HepG2 (cell line): ENCODE results near the gene PGA3. TPM values are rescaled to one million over a fixed set of nuclear protein-coding genes. Genes with fewer than 3 reads are reported as not detected.
"Not testable (repeated sequence)": the region's sequence is repeated elsewhere in the genome, so short reads cannot be mapped to it uniquely, and the experiment has no call there.

Experiments used
- ATAC-seq: fragments of 200-7000 bp; cut with Tn5 transposase; 3 replicates; pipeline ENCODE4 v1.9.1; 2020; ENCODE audit warnings: mild to moderate bottlenecking, moderate library complexity
- Bru-seq: library from RNA; stranded (reverse); fragments of 400-500 nt; gene quantifications from one replicate; lab custom pipeline; 2021; lab: Mats Ljungman, UMichigan
- BruChase-seq, 2 experiments: library from RNA; stranded (reverse); fragments of 400-500 nt; gene quantifications; one replicate each; lab custom pipeline; 2021; lab: Mats Ljungman, UMichigan
- BruUV-seq: library from RNA; stranded (reverse); fragments of 400-500 nt; replicated peaks from 2 replicates; lab custom pipeline; 2021; lab: Mats Ljungman, UMichigan
- CTCF ChIA-PET: fragments of 300-600 bp; formaldehyde crosslinking; extraction: SDS; loops from one replicate; lab custom pipeline; 2021; ENCODE audit warnings: low total read pairs, inconsistent platforms, low intra/inter-chr PET ratio; lab: Yijun Ruan, JAX
- POLR2A ChIA-PET: fragments of 350-600 bp; sonication (Branson Sonifier 250); formaldehyde crosslinking; loops from one replicate; lab custom pipeline; 2020; ENCODE audit warnings: antibody characterized with exemption, inconsistent platforms; lab: Yijun Ruan, JAX
- DNase-seq: peaks from one replicate; pipeline ENCODE4 v3.0.0-alpha.2; 2015; ENCODE audit warnings: low spot score
- FAIRE-seq: peaks from 3 replicates; lab custom pipeline; 2011; peaks lifted over from hg19 to GRCh38; lab: Jason Lieb, UNC
- H2AFZ ChIP-seq: one replicate; pipeline ENCODE4 v1.6.1; 2011; ENCODE audit warnings: low read length, inconsistent platforms
- H3K27ac ChIP-seq: fragments of 300-600 bp; 3 replicates; pipeline ENCODE4 v1.8.0; 2011; ENCODE audit warnings: mixed run types, mild to moderate bottlenecking, mixed read lengths, low read length, inconsistent platforms; ENCODE audit not compliant: insufficient read depth; ENCODE audit errors: extremely low read length
- H3K27me3 ChIP-seq, 2 experiments: fragments of 200-600 bp in 1 of 2; 2 replicates in 1 of 2; 3 replicates in 1 of 2; pipeline versions ENCODE4 v1.6.0 to v1.8.0; 2011; ENCODE audit warnings: low read length in 2 of 2, mild to moderate bottlenecking in 2 of 2, moderate library complexity in 2 of 2, inconsistent platforms in 1 of 2; ENCODE audit not compliant: insufficient read depth in 2 of 2, control insufficient read depth in 1 of 2
- H3K36me3 ChIP-seq, 2 experiments: fragments of 200-600 bp in 1 of 2; replicated peaks in 1 of 2; 2 replicates in 1 of 2; 3 replicates in 1 of 2; pipeline versions ENCODE4 v1.5.1 to v1.8.0; 2011; ENCODE audit warnings: low read length in 2 of 2, inconsistent platforms in 1 of 2; ENCODE audit not compliant: insufficient read depth in 2 of 2, control insufficient read depth in 1 of 2
- H3K4me1 ChIP-seq: 2 replicates; pipeline ENCODE4 v1.5.1; 2012; ENCODE audit warnings: low read length, inconsistent platforms; ENCODE audit not compliant: insufficient read depth
- H3K4me2 ChIP-seq: 2 replicates; pipeline ENCODE4 v1.6.0; 2011; ENCODE audit warnings: low read depth, low read length, inconsistent platforms
- H3K4me3 ChIP-seq, 3 experiments: fragments of 200-600 bp in 1 of 3; sonication (generic), shearing (Covaris generic) in 1 of 3; replicated peaks in 1 of 3; 2 replicates each; pipeline ENCODE4 v1.5.1; 2011 to 2016; ENCODE audit warnings: low read length in 3 of 3, inconsistent platforms in 2 of 3, low read depth in 2 of 3, mild to moderate bottlenecking in 2 of 3, control low read depth in 1 of 3, mixed read lengths in 1 of 3; ENCODE audit not compliant: insufficient read depth in 1 of 3
- H3K79me2 ChIP-seq: one replicate; pipeline ENCODE4 v1.6.1; 2011; ENCODE audit warnings: low read length, inconsistent platforms; ENCODE audit not compliant: insufficient read depth
- H3K9ac ChIP-seq: 2 replicates; pipeline ENCODE4 v1.6.0; 2011; ENCODE audit warnings: mild to moderate bottlenecking, low read depth, low read length, inconsistent platforms; ENCODE audit not compliant: insufficient read depth
- H3K9me3 ChIP-seq: 2 replicates; pipeline ENCODE4 v1.5.1; 2012; ENCODE audit warnings: mild to moderate bottlenecking, low read length
- H4K20me1 ChIP-seq: 2 replicates; pipeline ENCODE4 v1.6.0; 2011; ENCODE audit warnings: inconsistent platforms, mild to moderate bottlenecking, low read length, moderate library complexity; ENCODE audit not compliant: insufficient read depth
- FOXA3 ChIP-seq: IDR thresholded peaks from 2 replicates; pipeline ENCODE4 v1.6.1; 2016; ENCODE audit warnings: missing genetic modification reagents, missing compliant biosample characterization
- PCBP2 ChIP-seq: fragments of 200-400 bp; formaldehyde crosslinking; optimal IDR thresholded peaks from 2 replicates; pipeline ENCODE3; 2018; ENCODE audit warnings: low read length, low read depth; ENCODE audit not compliant: poor library complexity, severe bottlenecking
- ZNF251 ChIP-seq: sonication (generic); formaldehyde crosslinking; IDR thresholded peaks from 2 replicates; pipeline ENCODE4 v1.9.0; 2021; ENCODE audit warnings: mild to moderate bottlenecking, missing genetic modification reagents
- ZNF446 ChIP-seq: sonication (generic); formaldehyde crosslinking; IDR thresholded peaks from 2 replicates; pipeline ENCODE4 v1.5.0; 2020; ENCODE audit warnings: mild to moderate bottlenecking, missing genetic modification reagents
- ZNF720 ChIP-seq: sonication (generic); formaldehyde crosslinking; IDR thresholded peaks from 2 replicates; pipeline ENCODE4 v1.4.0; 2020; ENCODE audit warnings: missing genetic modification reagents
- WGBS: methylation state at CpG from one replicate; pipeline ENCODE4 v1.1.6; 2017; ENCODE audit warnings: low lambda C conversion rate; 5-methylcytosine and 5-hydroxymethylcytosine counted together
- in situ Hi-C: cut with HindIII; loops from 2 replicates; pipeline ENCODE4 v1.10.0; 2017; ENCODE audit warnings: low pct_unique_long_range_greater_than_20kb; ENCODE audit not compliant: extremely low pct_ligation_motif_present
- intact Hi-C: fragments of 100-400 bp; cut with micrococcal nuclease; formaldehyde crosslinking; loops from one replicate; pipeline ENCODE4 v1.10.0; 2022; ENCODE audit not compliant: unreplicated experiment
- long read RNA-seq, 2 experiments: library from RNA in 1 of 2; library from polyadenylated mRNA in 1 of 2; stranded (forward) in 1 of 2; unstranded in 1 of 2; transcript quantifications; one replicate each; pipeline ENCODE4 v2.0.0, GENCODE V29; 2019 to 2022
- polyA minus RNA-seq, 3 experiments: library from RNA; depleted of rRNA, polyadenylated mRNA; stranded (reverse); fragments of >200 nt; gene quantifications; 2 replicates each; pipeline ENCODE4 v1.2.3, GENCODE V29; 2011; ENCODE audit warnings: low replicate concordance in 1 of 3
- polyA plus RNA-seq, 8 experiments: library from polyadenylated mRNA; depleted of rRNA in 3 of 8; stranded (reverse) in 7 of 8; unstranded in 1 of 8; fragments of >200 nt; fragmentation: Illumina TruSeq in 4 of 8; extraction: Trizol in 4 of 8; gene quantifications; 2 replicates each; pipeline versions ENCODE4 v1.2.1 to v1.2.3, GENCODE V29; 2011 to 2016; ENCODE audit warnings: low read depth in 4 of 8, missing spikeins in 1 of 8, mixed read lengths in 1 of 8; ENCODE audit not compliant: insufficient read depth in 1 of 8
- total RNA-seq, 5 experiments: library from RNA; depleted of rRNA; stranded (reverse); fragments of >200 nt; fragmentation: Illumina TruSeq; extraction: Trizol; gene quantifications; 2 replicates each; pipeline ENCODE4 v1.2.3, GENCODE V29; 2016; ENCODE audit warnings: low read depth in 1 of 5
- TF ChIP-seq, protein P1 (sequence below): sonication (generic); formaldehyde crosslinking; IDR thresholded peaks from 2 replicates; pipeline ENCODE4 v1.5.0; 2020; ENCODE audit warnings: missing genetic modification reagents
- TF ChIP-seq, protein P2 (sequence below): sonication (generic); formaldehyde crosslinking; IDR thresholded peaks from 2 replicates; pipeline ENCODE4 v1.5.1; 2020; ENCODE audit warnings: mild to moderate bottlenecking, missing genetic modification reagents

PGA3 gene
- total RNA-seq (2016; rRNA removed; fragmentation: Illumina TruSeq; extraction: Trizol) (not detected in 2 replicates), polyA plus RNA-seq (2011; rRNA removed) (not detected in 2 replicates), polyA minus RNA-seq (2011; rRNA and poly(A)+ RNA removed; ENCODE audit: low replicate concordance) (not detected in 2 replicates), Bru-seq, nascent RNA (not detected), BruChase-seq, experiment 1, labeled RNA remaining after a 6-hour chase (not detected), BruChase-seq, experiment 2, labeled RNA remaining after a 2-hour chase (not detected)
- not detected in 2 replicates for total RNA-seq (2016; cell fraction: cytosol; rRNA removed; fragmentation: Illumina TruSeq; extraction: Trizol; ENCODE audit: low read depth)
- not detected in 2 replicates for total RNA-seq (2016; cell fraction: insoluble cytoplasmic fraction; rRNA removed; fragmentation: Illumina TruSeq; extraction: Trizol)
- not detected in 2 replicates for total RNA-seq (2016; cell fraction: membrane; rRNA removed; fragmentation: Illumina TruSeq; extraction: Trizol)
- not detected in 2 replicates for total RNA-seq (2016; cell fraction: nucleus; rRNA removed; fragmentation: Illumina TruSeq; extraction: Trizol)
- polyA plus RNA-seq (2011; cell fraction: cytosol; rRNA removed): not detected in 2 replicates
- polyA plus RNA-seq (2011; cell fraction: nucleus; rRNA removed): not detected in 2 replicates
- not detected in 2 replicates for polyA plus RNA-seq (2012)
- not detected in 2 replicates for polyA plus RNA-seq (2016; cell fraction: cytosol; fragmentation: Illumina TruSeq; extraction: Trizol; ENCODE audit: low read depth)
- not detected in 2 replicates for polyA plus RNA-seq (2016; cell fraction: insoluble cytoplasmic fraction; fragmentation: Illumina TruSeq; extraction: Trizol; ENCODE audit: low read depth)
- not detected in 2 replicates for polyA plus RNA-seq (2016; cell fraction: membrane; fragmentation: Illumina TruSeq; extraction: Trizol; ENCODE audit: low read depth)
- not detected in 2 replicates for polyA plus RNA-seq (2016; cell fraction: nucleus; fragmentation: Illumina TruSeq; extraction: Trizol; ENCODE audit: insufficient read depth, low read depth)
- not detected in 2 replicates for polyA minus RNA-seq (2011; cell fraction: cytosol; rRNA and poly(A)+ RNA removed)
- not detected in 2 replicates for polyA minus RNA-seq (2011; cell fraction: nucleus; rRNA and poly(A)+ RNA removed)
- long read RNA-seq, experiment 1: 0 reads
- long read RNA-seq, experiment 2: 0 reads

DNA sequence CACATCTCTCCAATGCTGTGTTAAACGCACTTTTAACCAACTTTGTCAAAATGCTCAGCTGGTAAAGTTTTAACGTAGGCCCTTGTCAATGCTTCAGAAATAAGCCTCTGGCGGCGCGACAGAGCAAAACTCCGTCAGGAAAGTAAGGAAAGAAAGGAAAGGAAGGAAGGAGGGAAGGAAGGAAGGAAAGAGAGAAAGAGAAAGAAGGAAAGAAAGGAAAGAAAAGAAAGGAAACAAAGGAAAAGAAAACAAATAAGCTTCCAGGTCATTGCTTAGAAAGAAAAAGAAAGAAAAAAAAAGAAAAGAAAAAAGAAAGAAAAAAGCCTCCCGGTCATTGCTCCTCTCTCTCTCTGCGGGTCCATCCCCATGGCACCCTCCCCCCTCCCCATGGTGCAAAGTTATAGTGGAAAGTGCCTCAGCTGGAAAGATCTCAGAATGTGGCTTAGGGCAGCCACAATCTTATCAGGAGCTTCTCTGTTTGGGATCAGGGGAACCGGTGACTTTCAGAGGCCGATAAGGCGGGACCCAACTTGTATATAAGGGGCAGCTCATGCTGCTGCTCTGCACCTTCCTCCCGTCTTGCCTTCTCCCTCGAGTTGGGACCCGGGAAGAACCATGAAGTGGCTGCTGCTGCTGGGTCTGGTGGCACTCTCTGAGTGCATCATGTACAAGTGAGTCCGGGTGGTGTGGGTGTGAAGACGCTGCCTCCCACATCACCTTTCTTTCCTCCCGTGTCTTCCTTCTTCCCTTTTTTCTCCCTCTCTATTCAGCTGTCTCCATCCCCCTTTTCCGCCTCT is at the start of gene PGA3:
PGA3 (plus strand) TSS at position 566 of the 797 bp plus-strand sequence; CDS start at position 616, 50 bp downstream.
- H3K4me1 ChIP-seq, BruUV-seq, H2AFZ ChIP-seq, H3K4me3 ChIP-seq, H3K27ac ChIP-seq, H3K36me3 ChIP-seq, H4K20me1 ChIP-seq, H3K4me2 ChIP-seq, in situ Hi-C loops, H3K27me3 ChIP-seq, POLR2A ChIA-PET, CTCF ChIA-PET, intact Hi-C loops, ATAC-seq, H3K9me3 ChIP-seq, H3K79me2 ChIP-seq, H3K9ac ChIP-seq, DNase-seq, FAIRE-seq: not testable (repeated sequence)
- WGBS: 34% methylated on average over 12 of the region's 18 CpGs

DNA sequence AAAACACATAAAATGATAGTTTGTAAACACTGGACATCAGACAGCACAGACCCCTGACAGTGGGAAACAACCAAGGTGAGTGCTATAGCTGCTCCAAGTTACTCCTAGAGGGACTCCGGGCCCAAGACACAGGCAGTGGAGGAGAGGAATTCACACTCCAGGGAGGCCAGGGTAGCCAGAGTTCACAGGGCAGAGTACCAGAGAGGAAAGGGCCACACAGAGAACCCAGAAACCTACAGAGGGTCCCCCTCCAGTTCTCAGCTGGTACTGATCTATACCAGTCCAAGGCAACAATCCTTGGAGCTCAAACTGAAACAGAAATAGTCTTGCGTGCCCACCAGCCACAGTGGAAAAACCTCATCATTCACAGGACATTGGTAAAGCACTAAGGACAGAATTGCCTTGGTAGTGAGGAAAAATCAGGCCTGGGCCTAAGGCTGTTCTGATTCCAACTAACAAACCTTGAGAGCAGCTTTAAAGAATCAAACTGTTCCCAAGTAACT is 49.7 kb upstream of the PGA3 start:
- ATAC-seq (no peak), DNase-seq (no peak), FAIRE-seq (no peak)
- Histone ChIP-seq H3K36me3 (peaks cover 0 to 13% of the 10 kb centered on the region in 2 experiments; a peak in 1 of 5 replicates), H2AFZ (no peak overlapping the region), H3K27ac (no peak overlapping the region), H3K4me3 (no peak overlapping the region), H3K9ac (no peak overlapping the region), H3K4me2 (no peak overlapping the region), H3K9me3 (no peaks in the 10 kb centered on the region), H3K4me1 (peaks cover 63% of the 10 kb centered on the region), H3K27me3 (no peaks in the 10 kb centered on the region), H3K79me2 (peaks cover 45% of the 10 kb centered on the region), H4K20me1 (peaks cover 20% of the 10 kb centered on the region)
- intact Hi-C loops: no loop called here
- WGBS: 100% methylated on average over 2 of the region's 2 CpGs
- CTCF ChIA-PET: no interaction called here
- in situ Hi-C loops: no loop called here
- POLR2A ChIA-PET: no interaction called here
- BruUV-seq: no TSS peak
- TF ChIP-seq ZNF720 (CRISPR knock-in tag): no peak
- TF ChIP-seq, protein P1, sequence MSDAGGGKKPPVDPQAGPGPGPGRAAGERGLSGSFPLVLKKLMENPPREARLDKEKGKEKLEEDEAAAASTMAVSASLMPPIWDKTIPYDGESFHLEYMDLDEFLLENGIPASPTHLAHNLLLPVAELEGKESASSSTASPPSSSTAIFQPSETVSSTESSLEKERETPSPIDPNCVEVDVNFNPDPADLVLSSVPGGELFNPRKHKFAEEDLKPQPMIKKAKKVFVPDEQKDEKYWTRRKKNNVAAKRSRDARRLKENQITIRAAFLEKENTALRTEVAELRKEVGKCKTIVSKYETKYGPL (CRISPR knock-in tag): no peak
- TF ChIP-seq ZNF446 (CRISPR knock-in tag): no peak
- TF ChIP-seq ZNF251: no peak
- TF ChIP-seq PCBP2: no peak
- TF ChIP-seq, protein P2, sequence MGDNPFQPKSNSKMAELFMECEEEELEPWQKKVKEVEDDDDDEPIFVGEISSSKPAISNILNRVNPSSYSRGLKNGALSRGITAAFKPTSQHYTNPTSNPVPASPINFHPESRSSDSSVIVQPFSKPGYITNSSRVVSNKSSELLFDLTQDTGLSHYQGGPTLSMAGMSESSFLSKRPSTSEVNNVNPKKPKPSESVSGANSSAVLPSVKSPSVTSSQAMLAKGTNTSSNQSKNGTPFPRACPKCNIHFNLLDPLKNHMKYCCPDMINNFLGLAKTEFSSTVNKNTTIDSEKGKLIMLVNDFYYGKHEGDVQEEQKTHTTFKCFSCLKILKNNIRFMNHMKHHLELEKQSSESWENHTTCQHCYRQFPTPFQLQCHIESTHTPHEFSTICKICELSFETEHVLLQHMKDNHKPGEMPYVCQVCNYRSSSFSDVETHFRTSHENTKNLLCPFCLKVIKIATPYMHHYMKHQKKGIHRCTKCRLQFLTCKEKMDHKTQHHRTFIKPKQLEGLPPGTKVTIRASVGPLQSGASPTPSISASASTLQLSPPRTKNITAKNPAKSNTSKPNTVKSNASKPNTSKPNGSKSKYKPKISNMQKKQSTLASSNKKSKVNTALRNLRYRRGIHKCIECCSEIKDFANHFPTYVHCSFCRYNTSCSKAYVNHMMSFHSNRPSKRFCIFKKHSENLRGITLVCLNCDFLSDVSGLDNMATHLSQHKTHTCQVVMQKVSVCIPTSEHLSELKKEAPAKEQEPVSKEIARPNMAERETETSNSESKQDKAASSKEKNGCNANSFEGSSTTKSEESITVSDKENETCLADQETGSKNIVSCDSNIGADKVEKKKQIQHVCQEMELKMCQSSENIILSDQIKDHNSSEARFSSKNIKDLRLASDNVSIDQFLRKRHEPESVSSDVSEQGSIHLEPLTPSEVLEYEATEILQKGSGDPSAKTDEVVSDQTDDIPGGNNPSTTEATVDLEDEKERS: no peak
- no peak for TF ChIP-seq FOXA3 (CRISPR knock-in tag)
